A549 (cell line): ENCODE measurements around the gene GSTA3. TPM values are rescaled to one million over a fixed set of nuclear protein-coding genes. Genes with fewer than 3 reads are reported as not detected.

Source experiments
- ATAC-seq, 2 experiments: fragments of 200-7000 bp in 1 of 2; fragments of >200 bp in 1 of 2; cut with Nextera tagmentation in 1 of 2; cut with Tn5 transposase in 1 of 2; 3 replicates each; pipeline versions ENCODE4 v1.8.0 to v1.9.1; 2018 to 2020; ENCODE audit warnings: mild to moderate bottlenecking in 1 of 2, moderate library complexity in 1 of 2
- CTCF ChIA-PET: fragments of 300-600 bp; sonication (Branson Sonifier 250); formaldehyde crosslinking; extraction: SDS; loops from one replicate; lab custom pipeline; 2021; ENCODE audit warnings: antibody characterized with exemption, inconsistent platforms; lab: Yijun Ruan, JAX
- POLR2A ChIA-PET: fragments of 350-600 bp; formaldehyde crosslinking; extraction: SDS; loops from one replicate; lab custom pipeline; 2021; ENCODE audit warnings: antibody characterized with exemption, inconsistent platforms; lab: Yijun Ruan, JAX
- DNase-seq, 2 experiments: peaks; one replicate each; pipeline versions ENCODE4 v3.0.0 to v3.0.0-alpha.2; 2011 to 2016; ENCODE audit warnings: low read depth in 1 of 2, low spot score in 1 of 2
- FAIRE-seq: peaks from 2 replicates; lab custom pipeline; 2011; peaks lifted over from hg19 to GRCh38; lab: Jason Lieb, UNC
- H3K27ac ChIP-seq, 2 experiments: fragments of >200 bp; sonication (Bioruptor Twin); formaldehyde crosslinking; 3 replicates each; pipeline ENCODE4 v1.5.1; 2016 to 2017
- H3K4me1 ChIP-seq: fragments of >200 bp; sonication (Bioruptor Twin); formaldehyde crosslinking; 3 replicates; pipeline ENCODE4 v1.6.1; 2016
- H3K4me2 ChIP-seq: fragments of >200 bp; sonication (Bioruptor Twin); formaldehyde crosslinking; 3 replicates; pipeline ENCODE4 v1.6.1; 2016
- H3K4me3 ChIP-seq: fragments of >200 bp; sonication (Bioruptor Twin); formaldehyde crosslinking; 3 replicates; pipeline ENCODE4 v1.5.1; 2016
- H3K9me3 ChIP-seq: fragments of >200 bp; sonication (Bioruptor Twin); formaldehyde crosslinking; 3 replicates; pipeline ENCODE4 v1.6.1; 2016
- CBX2 ChIP-seq: fragments of 200-600 bp; sonication (generic); IDR thresholded peaks from 2 replicates; pipeline ENCODE4 v1.6.1; 2016; ENCODE audit warnings: low read depth, mild to moderate bottlenecking, borderline replicate concordance
- CEBPB ChIP-seq, 2 experiments: fragments of >200 bp in 1 of 2; sonication (Bioruptor Twin) in 1 of 2; formaldehyde crosslinking in 1 of 2; IDR thresholded peaks; 2 replicates each; pipeline ENCODE4 v1.6.1; 2012 to 2016
- ESRRA ChIP-seq: fragments of 150-350 bp; IDR thresholded peaks from 2 replicates; pipeline ENCODE4 v1.6.1; 2014; ENCODE audit warnings: mild to moderate bottlenecking, low read length, borderline replicate concordance
- FOSB ChIP-seq: fragments of 250-450 bp; sonication (Bioruptor Pico); IDR thresholded peaks from 2 replicates; pipeline ENCODE4 v1.5.0; 2020; ENCODE audit warnings: mild to moderate bottlenecking, moderate library complexity
- HOXB13 ChIP-seq: fragments of 250-450 bp; sonication (Bioruptor Pico); IDR thresholded peaks from 2 replicates; pipeline ENCODE4 v1.5.0; 2020; ENCODE audit warnings: low read depth, mild to moderate bottlenecking, moderate library complexity
- KDM5A ChIP-seq: fragments of 200-600 bp; sonication (generic); IDR thresholded peaks from 2 replicates; pipeline ENCODE4 v1.6.1; 2016; ENCODE audit warnings: antibody characterized with exemption, mild to moderate bottlenecking
- MYC ChIP-seq: IDR thresholded peaks from 2 replicates; pipeline ENCODE4 v1.6.1; 2012; ENCODE audit warnings: mild to moderate bottlenecking, inconsistent platforms, low read length, improper control_type of control experiment, borderline replicate concordance
- NR3C1 ChIP-seq: fragments of >200 bp; sonication (Bioruptor Twin); formaldehyde crosslinking; IDR thresholded peaks from 3 replicates; pipeline ENCODE4 v1.6.1; 2017
- POLR2AphosphoS2 ChIP-seq: conservative IDR thresholded peaks from 2 replicates; pipeline ENCODE4 v1.6.1; 2012; ENCODE audit warnings: low read length, improper control_type of control experiment, inconsistent platforms
- RCOR1 ChIP-seq: fragments of 150-350 bp; IDR thresholded peaks from 2 replicates; pipeline ENCODE4 v1.6.1; 2014; ENCODE audit warnings: antibody characterized with exemption, low read length, low read depth
- RNF2 ChIP-seq: fragments of 200-600 bp; sonication (generic); IDR thresholded peaks from 2 replicates; pipeline ENCODE4 v1.6.1; 2016; ENCODE audit warnings: low read depth, mild to moderate bottlenecking, antibody characterized with exemption, moderate library complexity, borderline replicate concordance
- SMC3 ChIP-seq: fragments of >200 bp; sonication (Bioruptor Twin); formaldehyde crosslinking; IDR thresholded peaks from 3 replicates; pipeline ENCODE4 v1.6.1; 2018; ENCODE audit warnings: inconsistent platforms
- TP53 ChIP-seq: fragments of 250-450 bp; sonication (Bioruptor Pico); IDR thresholded peaks from 2 replicates; pipeline ENCODE4 v1.5.0; 2021; ENCODE audit warnings: mild to moderate bottlenecking, moderate library complexity
- ZC3H11A ChIP-seq: fragments of 450-650 bp; IDR thresholded peaks from 2 replicates; pipeline ENCODE4 v1.6.1; 2014; ENCODE audit warnings: antibody characterized with exemption, mild to moderate bottlenecking
- ZNF302 ChIP-seq: fragments of 250-450 bp; sonication (Bioruptor Pico); IDR thresholded peaks from 2 replicates; pipeline ENCODE4 v1.9.0; 2021; ENCODE audit warnings: inconsistent platforms, mild to moderate bottlenecking, moderate library complexity
- ZSCAN20 ChIP-seq: fragments of 250-450 bp; sonication (Bioruptor Pico); IDR thresholded peaks from 2 replicates; pipeline ENCODE4 v1.8.0; 2022; ENCODE audit warnings: mild to moderate bottlenecking, moderate library complexity
- WGBS: methylation state at CpG from one replicate; pipeline ENCODE4 v1.1.6; 2017; ENCODE audit errors: missing lambda C conversion rate; 5-methylcytosine and 5-hydroxymethylcytosine counted together
- polyA plus RNA-seq, 4 experiments: library from polyadenylated mRNA; depleted of rRNA in 3 of 4; stranded (reverse); fragments of >200 nt; fragmentation: RNase III in 1 of 4; extraction: RNeasy Plus Mini Kit Qiagen cat#74134 plus additional on column Dnase treatment in 1 of 4; gene quantifications; 2 replicates in 3 of 4; 3 replicates in 1 of 4; pipeline ENCODE4 v1.2.3, GENCODE V29; 2011 to 2017
- TF ChIP-seq, protein P1 (sequence below): fragments of 450-650 bp; IDR thresholded peaks from 2 replicates; pipeline ENCODE4 v1.6.1; 2014; ENCODE audit warnings: antibody characterized with exemption
- TF ChIP-seq, protein P2 (sequence below): fragments of 250-450 bp; sonication (Bioruptor Pico); IDR thresholded peaks from 2 replicates; pipeline ENCODE4 v1.5.0; 2020; ENCODE audit warnings: low read depth, mild to moderate bottlenecking, moderate library complexity
- TF ChIP-seq, protein P3 (sequence below): IDR thresholded peaks from 2 replicates; pipeline ENCODE4 v1.6.1; 2012
- TF ChIP-seq, protein P4 (sequence below): fragments of 250-450 bp; sonication (Bioruptor Pico); IDR thresholded peaks from 2 replicates; pipeline ENCODE4 v1.5.0; 2021; ENCODE audit warnings: mild to moderate bottlenecking, moderate library complexity, borderline replicate concordance
- TF ChIP-seq, protein P5 (sequence below): fragments of >200 bp; sonication (Bioruptor Twin); formaldehyde crosslinking; IDR thresholded peaks from 2 replicates; pipeline ENCODE4 v1.6.1; 2016

Gene GSTA3
- polyA plus RNA-seq, 2 of the 4 experiments (the other 2 are of a cell fraction): not detected

DNA sequence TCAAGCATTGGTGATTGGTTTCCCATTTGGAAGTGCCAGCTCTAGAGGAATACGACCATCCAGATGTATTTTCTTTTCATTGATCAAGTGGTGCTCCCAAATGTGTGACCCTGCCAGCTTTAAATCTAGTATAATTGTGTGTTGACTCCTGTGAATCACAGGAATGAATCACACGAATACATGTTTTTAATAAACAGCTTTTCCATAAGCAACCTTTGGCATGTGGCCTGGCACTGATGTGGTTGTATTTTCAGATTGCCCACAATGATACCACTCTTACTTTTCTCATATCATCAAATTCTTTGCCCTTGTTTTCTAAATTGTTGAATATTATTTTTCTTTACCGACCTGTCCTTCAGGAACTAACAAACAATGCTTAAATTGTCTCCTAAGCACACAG, 367 bp downstream of the GSTA3 start:
- no peak for FAIRE-seq

DNA sequence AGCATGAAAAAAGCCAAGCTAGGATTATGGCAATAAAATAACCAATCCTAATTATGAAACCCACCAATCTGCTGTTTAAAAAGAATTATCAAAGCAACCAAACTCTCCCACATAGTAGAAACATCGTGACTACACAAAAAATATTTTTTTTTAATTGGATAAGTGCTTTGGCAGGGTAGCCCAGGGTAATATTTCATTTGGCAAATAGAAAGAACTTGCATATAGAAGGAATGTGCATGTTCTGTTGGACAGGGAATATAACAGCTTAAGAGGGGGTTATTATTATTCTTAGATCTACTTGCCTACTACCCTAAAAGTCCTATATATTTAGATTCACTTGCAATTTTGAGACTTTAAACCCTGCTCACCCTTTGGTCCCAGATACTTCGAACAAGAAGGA, 972 bp downstream of the GSTA3 start:
- FAIRE-seq: no peak
- CTCF ChIA-PET: interaction anchor here (0.6 kb wide), 2 partner anchors 20 to 144 kb away, joined by 3 to 4 read pairs; no protein-coding TSS in a partner anchor
- H3K27ac ChIP-seq: no peak overlapping the region
- POLR2A ChIA-PET: no interaction called here
- TF ChIP-seq FOSB (CRISPR knock-in tag) (no peak), CBX2 (no peak), ZSCAN20 (CRISPR knock-in tag) (no peak), ZNF302 (CRISPR knock-in tag) (no peak), HOXB13 (no peak), NR3C1 (no peak), SMC3 (no peak), KDM5A (no peak), POLR2AphosphoS2 (no peak), CEBPB (IDR thresholded peaks at IDR 0.05) (no peak), MYC (no peak), RCOR1 (no peak), TP53 (no peak), ESRRA (no peak), ZC3H11A (no peak)
- TF ChIP-seq, protein P1, sequence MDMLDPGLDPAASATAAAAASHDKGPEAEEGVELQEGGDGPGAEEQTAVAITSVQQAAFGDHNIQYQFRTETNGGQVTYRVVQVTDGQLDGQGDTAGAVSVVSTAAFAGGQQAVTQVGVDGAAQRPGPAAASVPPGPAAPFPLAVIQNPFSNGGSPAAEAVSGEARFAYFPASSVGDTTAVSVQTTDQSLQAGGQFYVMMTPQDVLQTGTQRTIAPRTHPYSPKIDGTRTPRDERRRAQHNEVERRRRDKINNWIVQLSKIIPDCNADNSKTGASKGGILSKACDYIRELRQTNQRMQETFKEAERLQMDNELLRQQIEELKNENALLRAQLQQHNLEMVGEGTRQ: no peak
- TF ChIP-seq, protein P2, sequence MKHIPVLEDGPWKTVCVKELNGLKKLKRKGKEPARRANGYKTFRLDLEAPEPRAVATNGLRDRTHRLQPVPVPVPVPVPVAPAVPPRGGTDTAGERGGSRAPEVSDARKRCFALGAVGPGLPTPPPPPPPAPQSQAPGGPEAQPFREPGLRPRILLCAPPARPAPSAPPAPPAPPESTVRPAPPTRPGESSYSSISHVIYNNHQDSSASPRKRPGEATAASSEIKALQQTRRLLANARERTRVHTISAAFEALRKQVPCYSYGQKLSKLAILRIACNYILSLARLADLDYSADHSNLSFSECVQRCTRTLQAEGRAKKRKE (CRISPR knock-in tag): no peak
- TF ChIP-seq, protein P3, sequence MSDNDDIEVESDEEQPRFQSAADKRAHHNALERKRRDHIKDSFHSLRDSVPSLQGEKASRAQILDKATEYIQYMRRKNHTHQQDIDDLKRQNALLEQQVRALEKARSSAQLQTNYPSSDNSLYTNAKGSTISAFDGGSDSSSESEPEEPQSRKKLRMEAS: no peak
- TF ChIP-seq, protein P4, sequence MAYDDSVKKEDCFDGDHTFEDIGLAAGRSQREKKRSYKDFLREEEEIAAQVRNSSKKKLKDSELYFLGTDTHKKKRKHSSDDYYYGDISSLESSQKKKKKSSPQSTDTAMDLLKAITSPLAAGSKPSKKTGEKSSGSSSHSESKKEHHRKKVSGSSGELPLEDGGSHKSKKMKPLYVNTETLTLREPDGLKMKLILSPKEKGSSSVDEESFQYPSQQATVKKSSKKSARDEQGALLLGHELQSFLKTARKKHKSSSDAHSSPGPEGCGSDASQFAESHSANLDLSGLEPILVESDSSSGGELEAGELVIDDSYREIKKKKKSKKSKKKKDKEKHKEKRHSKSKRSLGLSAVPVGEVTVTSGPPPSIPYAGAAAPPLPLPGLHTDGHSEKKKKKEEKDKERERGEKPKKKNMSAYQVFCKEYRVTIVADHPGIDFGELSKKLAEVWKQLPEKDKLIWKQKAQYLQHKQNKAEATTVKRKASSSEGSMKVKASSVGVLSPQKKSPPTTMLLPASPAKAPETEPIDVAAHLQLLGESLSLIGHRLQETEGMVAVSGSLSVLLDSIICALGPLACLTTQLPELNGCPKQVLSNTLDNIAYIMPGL (CRISPR knock-in tag): no peak
- TF ChIP-seq, protein P5, sequence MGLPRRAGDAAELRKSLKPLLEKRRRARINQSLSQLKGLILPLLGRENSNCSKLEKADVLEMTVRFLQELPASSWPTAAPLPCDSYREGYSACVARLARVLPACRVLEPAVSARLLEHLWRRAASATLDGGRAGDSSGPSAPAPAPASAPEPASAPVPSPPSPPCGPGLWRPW: no peak
- H3K4me3 ChIP-seq: no peak overlapping the region
- H3K4me1 ChIP-seq: no peaks in the 10 kb centered on the region
- ATAC-seq: no peak
- 73% methylated on average over 2 of the region's 2 CpGs for WGBS
- H3K4me2 ChIP-seq: no peak overlapping the region
- 0 out of 3 replicates have a peak, but pooled peaks cover 4% of the 10 kb centered on the region for H3K9me3 ChIP-seq
- DNase-seq: no peak

More for the DNA sequence above, 367 bp downstream of the GSTA3 start:
- POLR2A ChIA-PET: no interaction called here
- Histone ChIP-seq H3K9me3 (0 out of 3 replicates have a peak, but pooled peaks cover 4% of the 10 kb centered on the region), H3K4me1 (no peaks in the 10 kb centered on the region), H3K27ac (no peak overlapping the region), H3K4me2 (no peak overlapping the region), H3K4me3 (no peak overlapping the region)
- CTCF ChIA-PET: no interaction called here
- TF ChIP-seq TP53: no peak
- TF ChIP-seq RNF2: no peak
- no peak for TF ChIP-seq KDM5A
- no peak for DNase-seq
- WGBS: 38% methylated on average over 3 of the region's 3 CpGs
- no peak for ATAC-seq
